GM10266 (cell line): ENCODE measurements around the gene ANKRD23.

Experiments used
- DNase-seq: peaks from one replicate; pipeline ENCODE4 v3.0.0; 2012; ENCODE audit errors: extremely low spot score
- CTCF ChIP-seq: IDR thresholded peaks from 2 replicates; pipeline ENCODE4 v1.5.1; 2012; ENCODE audit warnings: mild to moderate bottlenecking, low read depth; ENCODE audit not compliant: control insufficient read depth, insufficient read depth; ENCODE audit errors: missing control alignments

The ANKRD23 gene

DNA sequence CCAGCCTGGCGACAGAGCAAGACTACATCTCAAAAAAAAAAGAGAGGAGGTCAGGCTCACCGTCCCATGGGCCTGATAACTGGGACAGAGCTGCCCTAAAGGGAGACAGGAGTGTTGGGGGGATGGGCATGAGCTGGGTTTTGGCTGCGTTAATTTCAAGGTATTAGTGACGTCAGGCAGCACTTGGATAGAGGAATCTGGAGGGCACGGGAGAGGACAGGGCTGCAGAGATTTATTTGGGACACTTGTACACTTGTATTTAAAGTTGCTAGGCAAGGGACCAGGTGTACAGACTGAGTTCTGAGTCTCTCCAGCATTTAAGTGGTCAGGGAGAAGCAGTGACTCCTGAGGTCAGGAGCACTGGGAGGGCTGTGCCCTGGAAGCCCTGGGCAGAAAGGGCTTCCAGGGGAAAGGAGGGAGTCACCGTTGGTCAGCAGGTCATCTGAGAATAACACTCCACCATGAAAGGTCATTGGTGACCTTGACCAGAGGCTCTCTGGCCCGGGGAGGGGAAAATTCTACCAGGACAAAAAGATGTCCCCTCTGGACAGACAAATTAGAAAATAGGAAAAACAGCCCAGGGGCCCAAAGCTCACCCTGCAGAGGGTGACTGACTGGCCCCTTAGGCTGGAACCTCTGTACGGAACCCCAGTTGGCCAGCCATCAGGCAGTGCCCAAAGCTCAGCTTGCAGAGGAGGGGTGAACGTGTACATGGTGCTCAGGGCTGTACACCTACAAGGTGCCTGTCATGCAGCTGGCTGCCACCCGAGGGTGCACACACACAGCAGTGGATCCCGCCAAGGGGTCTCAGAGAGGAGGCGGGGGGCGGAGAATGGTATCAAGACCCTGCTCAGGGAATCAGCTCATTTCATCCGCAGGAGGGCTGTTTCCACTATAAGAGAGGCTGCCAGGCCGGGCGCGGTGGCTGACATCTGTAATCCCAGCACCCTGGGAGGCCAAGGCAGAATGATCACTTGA is 50.8 kb downstream of the ANKRD23 start:
- TF ChIP-seq CTCF: no peak
- no peak for DNase-seq

DNA sequence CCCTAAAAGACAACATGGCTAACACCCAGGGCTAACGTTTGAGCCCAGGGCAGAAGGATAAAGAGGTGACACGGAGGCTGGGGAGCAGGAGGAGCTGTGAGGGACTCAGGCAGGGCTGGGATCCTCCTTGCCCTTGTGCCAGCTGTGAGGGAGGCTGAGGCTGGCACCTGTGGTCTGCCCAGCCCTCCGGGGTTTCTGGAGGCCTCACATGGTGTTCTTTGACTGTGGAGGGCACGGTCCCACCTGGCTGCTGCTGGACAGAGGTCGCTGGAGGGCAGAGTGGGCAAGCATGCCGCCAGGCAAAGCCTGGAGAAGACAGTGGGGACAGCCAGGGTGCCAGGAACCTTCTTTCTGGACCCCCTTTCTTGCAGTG is 54.6 kb downstream of the ANKRD23 start:
- DNase-seq: no peak
- TF ChIP-seq CTCF: no peak

- TF ChIP-seq CTCF: no peak
- DNase-seq: no peak
Observed at GRCh38 chr2:96788442-96789244, 55.2 kb downstream of the ANKRD23 start.
